GM13976 (cell line): Measurements from ENCODE around the gene AK8.

Source experiments
- DNase-seq: peaks from one replicate; pipeline ENCODE4 v3.0.0; 2012; ENCODE audit warnings: low spot score
- CTCF ChIP-seq: IDR thresholded peaks from 2 replicates; pipeline ENCODE4 v1.5.1; 2012; ENCODE audit warnings: borderline replicate concordance, mild to moderate bottlenecking; ENCODE audit not compliant: insufficient read depth; ENCODE audit errors: extremely low read depth, missing control alignments, control extremely low read depth
- in situ Hi-C: fragments of 300-500 bp; cut with MboI; formaldehyde crosslinking; loops from one replicate; pipeline ENCODE4 v1.12.0; 2022; ENCODE audit warnings: low sequenced_read_pairs, mixed read lengths, inconsistent platforms; ENCODE audit not compliant: unreplicated experiment

The AK8 gene

GRCh38 chr9:132887181-132888120, 9.4 kb upstream of the AK8 start:
- no peak for TF ChIP-seq CTCF
- DNase-seq, result no peak
- in situ Hi-C loops, result no loop called here

GRCh38 chr9:132886334-132886725, 8.2 kb upstream of the AK8 start:
- no peak for TF ChIP-seq CTCF
- in situ Hi-C loops, result no loop called here
- DNase-seq, result no peak

GRCh38 chr9:132885720-132886333, 7.7 kb upstream of the AK8 start:
- TF ChIP-seq CTCF, result no peak
- in situ Hi-C loops, result no loop called here
- no peak for DNase-seq

GRCh38 chr9:132883349-132884294, 5.5 kb upstream of the AK8 start:
- TF ChIP-seq CTCF, result no peak
- DNase-seq, result no peak
- in situ Hi-C loops, result no loop called here

GRCh38 chr9:132882616-132883015, 4.5 kb upstream of the AK8 start:
- in situ Hi-C loops, result no loop called here
- DNase-seq, result no peak
- no peak for TF ChIP-seq CTCF

GRCh38 chr9:132881826-132882225, 3.7 kb upstream of the AK8 start:
- peak; percentile 28 for DNase-seq
- TF ChIP-seq CTCF, result no peak
- in situ Hi-C loops, result no loop called here
